WERI-Rb-1 (cell line): ENCODE measurements around the gene ACIN1.

Experiments used
- DNase-seq: peaks from one replicate; pipeline ENCODE4 v3.0.0-alpha.2; 2020
- H3K27ac ChIP-seq: fragments of 250-450 bp; sonication (Bioruptor Pico); 2 replicates; pipeline ENCODE4 v1.5.1; 2020; ENCODE audit warnings: mild to moderate bottlenecking, moderate library complexity
- H3K27me3 ChIP-seq: fragments of 250-450 bp; sonication (Bioruptor Pico); 2 replicates; pipeline ENCODE4 v1.5.1; 2021; ENCODE audit warnings: mild to moderate bottlenecking, low read depth, moderate library complexity; ENCODE audit not compliant: insufficient read depth, severe bottlenecking
- H3K36me3 ChIP-seq: fragments of 250-450 bp; sonication (Bioruptor Pico); 2 replicates; pipeline ENCODE4 v1.5.1; 2020; ENCODE audit warnings: mild to moderate bottlenecking, moderate library complexity
- H3K4me3 ChIP-seq: 2 replicates; pipeline ENCODE4 v1.5.1; 2011; ENCODE audit warnings: low read depth, mild to moderate bottlenecking, control low read depth, low read length
- H3K9me3 ChIP-seq: fragments of 250-450 bp; sonication (Bioruptor Pico); 2 replicates; pipeline ENCODE4 v1.5.1; 2021; ENCODE audit warnings: mild to moderate bottlenecking, moderate library complexity; ENCODE audit not compliant: severe bottlenecking
- CTCF ChIP-seq: IDR thresholded peaks from 2 replicates; pipeline ENCODE4 v1.5.1; 2011; ENCODE audit warnings: low read depth, mild to moderate bottlenecking, control low read depth, inconsistent platforms, low read length

Gene ACIN1

GRCh38 chr14:23023022-23023794, 71.7 kb downstream of the ACIN1 start:
- peak overlapping the region; percentile 93 for H3K27ac ChIP-seq
- peaks cover 13% of the 10 kb centered on the region for H3K36me3 ChIP-seq
- no peak overlapping the region for H3K4me3 ChIP-seq
- no peaks in the 10 kb centered on the region for H3K27me3 ChIP-seq
- peak; percentile 81 for DNase-seq
- no peak for TF ChIP-seq CTCF
- H3K9me3 ChIP-seq: no peaks in the 10 kb centered on the region

GRCh38 chr14:23021889-23022442, 73.0 kb downstream of the ACIN1 start:
- H3K4me3 ChIP-seq: no peak overlapping the region
- H3K27ac ChIP-seq: peak overlapping the region; percentile 66
- no peak for TF ChIP-seq CTCF
- no peaks in the 10 kb centered on the region for H3K27me3 ChIP-seq
- no peak for DNase-seq
- peaks cover 12% of the 10 kb centered on the region for H3K36me3 ChIP-seq
- H3K9me3 ChIP-seq: no peaks in the 10 kb centered on the region

GRCh38 chr14:23021434-23021833, 73.5 kb downstream of the ACIN1 start:
- no peak overlapping the region for H3K4me3 ChIP-seq
- no peaks in the 10 kb centered on the region for H3K9me3 ChIP-seq
- TF ChIP-seq CTCF: no peak
- no peak for DNase-seq
- no peaks in the 10 kb centered on the region for H3K27me3 ChIP-seq
- peak overlapping the region; percentile 66 for H3K27ac ChIP-seq
- H3K36me3 ChIP-seq: peaks cover 9% of the 10 kb centered on the region

- Histone ChIP-seq H3K27me3 (no peaks in the 10 kb centered on the region), H3K27ac (peak overlapping the region; percentile 66), H3K36me3 (peaks cover under 1% of the 10 kb centered on the region), H3K9me3 (no peaks in the 10 kb centered on the region), H3K4me3 (no peak overlapping the region)
- DNase-seq: no peak
- TF ChIP-seq CTCF: no peak
These were observed 74.5 kb downstream of the ACIN1 start for GRCh38 chr14:23020143-23021128.

GRCh38 chr14:23018107-23018506, 76.8 kb downstream of the ACIN1 start:
- DNase-seq: no peak
- Histone ChIP-seq H3K27ac (no peak overlapping the region), H3K4me3 (no peak overlapping the region), H3K36me3 (no peaks in the 10 kb centered on the region), H3K27me3 (no peaks in the 10 kb centered on the region), H3K9me3 (no peaks in the 10 kb centered on the region)
- no peak for TF ChIP-seq CTCF
